ENCODE measurements around the gene SETD6. TPM values are rescaled to one million over a fixed set of nuclear protein-coding genes. Genes with fewer than 3 reads are reported as not detected.
A peak's percentile ranks its signal among the peaks of the same experiment; 100 is the strongest.

SETD6 gene
- total and polyA plus RNA-seq, 2 of the 13 experiments (the other 11 are each of a cell fraction or from before 2014, with no cell fraction given): 24.0 to 25.7 TPM

DNA sequence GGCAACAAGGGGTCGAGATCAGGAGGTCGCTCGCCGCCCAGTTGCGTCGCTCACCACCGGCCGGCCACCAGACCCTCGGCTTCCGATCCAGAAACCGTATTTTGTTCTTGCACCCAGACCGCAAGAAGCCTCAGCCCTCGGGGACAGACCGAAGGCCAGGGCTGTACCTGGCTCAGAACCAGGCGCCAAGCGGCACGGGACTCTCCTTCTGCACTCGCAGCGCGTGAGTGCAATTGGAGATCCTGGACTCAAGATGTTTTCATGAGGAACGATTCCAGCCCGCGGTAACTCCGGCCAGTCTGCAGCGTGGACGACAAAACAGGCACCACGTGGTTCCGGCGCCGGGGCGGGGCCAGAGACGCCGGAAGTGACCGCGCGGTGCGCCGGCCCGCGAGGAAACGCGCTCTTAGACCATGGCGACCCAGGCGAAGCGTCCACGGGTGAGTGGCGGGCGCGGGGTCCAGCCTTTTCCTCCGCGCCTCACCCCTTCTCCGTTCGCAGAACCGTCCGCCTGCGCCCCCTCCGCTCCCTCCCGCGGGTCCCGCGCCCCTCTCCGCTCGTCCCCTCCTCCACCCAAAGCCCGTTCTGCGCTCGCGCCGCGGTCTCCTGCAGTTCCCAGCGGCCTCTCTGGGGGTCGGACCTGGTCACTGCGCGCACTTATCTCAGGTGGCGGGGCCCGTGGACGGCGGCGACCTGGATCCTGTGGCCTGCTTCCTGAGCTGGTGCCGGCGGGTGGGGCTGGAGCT lies at the start of gene SETD6 (continued):
- TF ChIP-seq FOXC1 (CRISPR knock-in tag; IDR thresholded peaks at IDR 0.05; ENCODE audit: borderline replicate concordance): peak; percentile 93
- TF ChIP-seq, protein P1, sequence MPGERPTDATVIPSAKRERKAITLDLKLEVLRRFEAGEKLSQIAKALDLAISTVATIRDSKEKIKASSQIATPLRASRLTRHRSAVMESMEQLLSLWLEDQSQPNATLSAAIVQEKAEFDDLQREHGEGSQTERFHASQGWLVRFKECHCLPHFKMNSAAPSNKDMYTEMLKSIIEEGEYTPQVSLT (CRISPR knock-in tag; IDR thresholded peaks at IDR 0.05; ENCODE audit: borderline replicate concordance, low read depth): no peak; the same call in 1 of the 2 replicates
- TF ChIP-seq ZBTB1 (CRISPR knock-in tag; IDR thresholded peaks at IDR 0.05; ENCODE audit: borderline replicate concordance): no peak
- no peak for TF ChIP-seq ZNF460 (CRISPR knock-in tag; IDR thresholded peaks at IDR 0.05; ENCODE audit: borderline replicate concordance)
- TF ChIP-seq, protein P2, sequence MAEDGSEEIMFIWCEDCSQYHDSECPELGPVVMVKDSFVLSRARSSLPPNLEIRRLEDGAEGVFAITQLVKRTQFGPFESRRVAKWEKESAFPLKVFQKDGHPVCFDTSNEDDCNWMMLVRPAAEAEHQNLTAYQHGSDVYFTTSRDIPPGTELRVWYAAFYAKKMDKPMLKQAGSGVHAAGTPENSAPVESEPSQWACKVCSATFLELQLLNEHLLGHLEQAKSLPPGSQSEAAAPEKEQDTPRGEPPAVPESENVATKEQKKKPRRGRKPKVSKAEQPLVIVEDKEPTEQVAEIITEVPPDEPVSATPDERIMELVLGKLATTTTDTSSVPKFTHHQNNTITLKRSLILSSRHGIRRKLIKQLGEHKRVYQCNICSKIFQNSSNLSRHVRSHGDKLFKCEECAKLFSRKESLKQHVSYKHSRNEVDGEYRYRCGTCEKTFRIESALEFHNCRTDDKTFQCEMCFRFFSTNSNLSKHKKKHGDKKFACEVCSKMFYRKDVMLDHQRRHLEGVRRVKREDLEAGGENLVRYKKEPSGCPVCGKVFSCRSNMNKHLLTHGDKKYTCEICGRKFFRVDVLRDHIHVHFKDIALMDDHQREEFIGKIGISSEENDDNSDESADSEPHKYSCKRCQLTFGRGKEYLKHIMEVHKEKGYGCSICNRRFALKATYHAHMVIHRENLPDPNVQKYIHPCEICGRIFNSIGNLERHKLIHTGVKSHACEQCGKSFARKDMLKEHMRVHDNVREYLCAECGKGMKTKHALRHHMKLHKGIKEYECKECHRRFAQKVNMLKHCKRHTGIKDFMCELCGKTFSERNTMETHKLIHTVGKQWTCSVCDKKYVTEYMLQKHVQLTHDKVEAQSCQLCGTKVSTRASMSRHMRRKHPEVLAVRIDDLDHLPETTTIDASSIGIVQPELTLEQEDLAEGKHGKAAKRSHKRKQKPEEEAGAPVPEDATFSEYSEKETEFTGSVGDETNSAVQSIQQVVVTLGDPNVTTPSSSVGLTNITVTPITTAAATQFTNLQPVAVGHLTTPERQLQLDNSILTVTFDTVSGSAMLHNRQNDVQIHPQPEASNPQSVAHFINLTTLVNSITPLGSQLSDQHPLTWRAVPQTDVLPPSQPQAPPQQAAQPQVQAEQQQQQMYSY (CRISPR knock-in tag; IDR thresholded peaks at IDR 0.05): peak; percentile 94
- peak; percentile 13; the same call in 1 of the 2 replicates for TF ChIP-seq ZBTB7B (CRISPR knock-in tag; IDR thresholded peaks at IDR 0.05)
- TF ChIP-seq JDP2 (CRISPR knock-in tag; IDR thresholded peaks at IDR 0.05; ENCODE audit: borderline replicate concordance): peak; percentile 26; the same call in 1 of the 2 replicates
- TF ChIP-seq MAF1 (CRISPR knock-in tag; IDR thresholded peaks at IDR 0.05; ENCODE audit: borderline replicate concordance): 0 out of 2 replicates have a peak, but pooled peaks have one; percentile 77
- no peak for TF ChIP-seq KDM1A (CRISPR knock-in tag; IDR thresholded peaks at IDR 0.05)
- no peak for TF ChIP-seq MBNL3 (CRISPR knock-in tag; conservative IDR thresholded peaks at IDR 0.05)
- peak; percentile 28; the same call in 1 of the 2 replicates for TF ChIP-seq TSC22D2 (CRISPR knock-in tag; IDR thresholded peaks at IDR 0.05; ENCODE audit: borderline replicate concordance)
- no peak for TF ChIP-seq ZNF207 (IDR thresholded peaks at IDR 0.05; ENCODE audit: borderline replicate concordance)
- peak; percentile 87 for TF ChIP-seq HNRNPK (IDR thresholded peaks at IDR 0.05; ENCODE audit: low read depth, low read length, poor library complexity, severe bottlenecking)
- TF ChIP-seq, protein P3, sequence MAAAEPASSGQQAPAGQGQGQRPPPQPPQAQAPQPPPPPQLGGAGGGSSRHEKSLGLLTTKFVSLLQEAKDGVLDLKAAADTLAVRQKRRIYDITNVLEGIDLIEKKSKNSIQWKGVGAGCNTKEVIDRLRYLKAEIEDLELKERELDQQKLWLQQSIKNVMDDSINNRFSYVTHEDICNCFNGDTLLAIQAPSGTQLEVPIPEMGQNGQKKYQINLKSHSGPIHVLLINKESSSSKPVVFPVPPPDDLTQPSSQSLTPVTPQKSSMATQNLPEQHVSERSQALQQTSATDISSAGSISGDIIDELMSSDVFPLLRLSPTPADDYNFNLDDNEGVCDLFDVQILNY (CRISPR knock-in tag; conservative IDR thresholded peaks at IDR 0.05): no peak; the same call in 1 of the 2 replicates
- TF ChIP-seq, protein P4, sequence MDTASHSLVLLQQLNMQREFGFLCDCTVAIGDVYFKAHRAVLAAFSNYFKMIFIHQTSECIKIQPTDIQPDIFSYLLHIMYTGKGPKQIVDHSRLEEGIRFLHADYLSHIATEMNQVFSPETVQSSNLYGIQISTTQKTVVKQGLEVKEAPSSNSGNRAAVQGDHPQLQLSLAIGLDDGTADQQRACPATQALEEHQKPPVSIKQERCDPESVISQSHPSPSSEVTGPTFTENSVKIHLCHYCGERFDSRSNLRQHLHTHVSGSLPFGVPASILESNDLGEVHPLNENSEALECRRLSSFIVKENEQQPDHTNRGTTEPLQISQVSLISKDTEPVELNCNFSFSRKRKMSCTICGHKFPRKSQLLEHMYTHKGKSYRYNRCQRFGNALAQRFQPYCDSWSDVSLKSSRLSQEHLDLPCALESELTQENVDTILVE (CRISPR knock-in tag; IDR thresholded peaks at IDR 0.05): peak; percentile 49; the same call in 1 of the 2 replicates
- no peak; the same call in 1 of the 2 replicates for TF ChIP-seq CC2D1A (CRISPR knock-in tag; IDR thresholded peaks at IDR 0.05)
- TF ChIP-seq, protein P5, sequence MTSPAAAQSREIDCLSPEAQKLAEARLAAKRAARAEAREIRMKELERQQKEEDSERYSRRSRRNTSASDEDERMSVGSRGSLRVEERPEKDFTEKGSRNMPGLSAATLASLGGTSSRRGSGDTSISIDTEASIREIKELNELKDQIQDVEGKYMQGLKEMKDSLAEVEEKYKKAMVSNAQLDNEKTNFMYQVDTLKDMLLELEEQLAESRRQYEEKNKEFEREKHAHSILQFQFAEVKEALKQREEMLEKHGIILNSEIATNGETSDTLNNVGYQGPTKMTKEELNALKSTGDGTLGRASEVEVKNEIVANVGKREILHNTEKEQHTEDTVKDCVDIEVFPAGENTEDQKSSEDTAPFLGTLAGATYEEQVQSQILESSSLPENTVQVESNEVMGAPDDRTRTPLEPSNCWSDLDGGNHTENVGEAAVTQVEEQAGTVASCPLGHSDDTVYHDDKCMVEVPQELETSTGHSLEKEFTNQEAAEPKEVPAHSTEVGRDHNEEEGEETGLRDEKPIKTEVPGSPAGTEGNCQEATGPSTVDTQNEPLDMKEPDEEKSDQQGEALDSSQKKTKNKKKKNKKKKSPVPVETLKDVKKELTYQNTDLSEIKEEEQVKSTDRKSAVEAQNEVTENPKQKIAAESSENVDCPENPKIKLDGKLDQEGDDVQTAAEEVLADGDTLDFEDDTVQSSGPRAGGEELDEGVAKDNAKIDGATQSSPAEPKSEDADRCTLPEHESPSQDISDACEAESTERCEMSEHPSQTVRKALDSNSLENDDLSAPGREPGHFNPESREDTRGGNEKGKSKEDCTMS (CRISPR knock-in tag; conservative IDR thresholded peaks at IDR 0.05): no peak
- peak; percentile 100 for TF ChIP-seq KDM2A (CRISPR knock-in tag; IDR thresholded peaks at IDR 0.05; ENCODE audit: borderline replicate concordance, low read depth)
- TF ChIP-seq HDAC2 (CRISPR knock-in tag; IDR thresholded peaks at IDR 0.05): peak; percentile 87

All from HepG2 (cell line).